HG02642 (cell line): ENCODE results near the gene SLC25A11.
"Not testable (repeated sequence)": the region's sequence is repeated elsewhere in the genome, so short reads cannot be mapped to it uniquely, and the experiment has no call there.

Experiments
- ATAC-seq: cut with Tn5 transposase; IDR thresholded peaks from one replicate; pipeline ENCODE4 v1.9.1; 2021; ENCODE audit warnings: mild to moderate bottlenecking; ENCODE audit not compliant: unreplicated experiment, poor library complexity

SLC25A11 gene

GRCh38 chr17:4921320-4921719 lies 18.5 kb downstream of the SLC25A11 start:
- no peak for ATAC-seq

GRCh38 chr17:4920351-4921048 lies 19.3 kb downstream of the SLC25A11 start:
- no peak for ATAC-seq

DNA sequence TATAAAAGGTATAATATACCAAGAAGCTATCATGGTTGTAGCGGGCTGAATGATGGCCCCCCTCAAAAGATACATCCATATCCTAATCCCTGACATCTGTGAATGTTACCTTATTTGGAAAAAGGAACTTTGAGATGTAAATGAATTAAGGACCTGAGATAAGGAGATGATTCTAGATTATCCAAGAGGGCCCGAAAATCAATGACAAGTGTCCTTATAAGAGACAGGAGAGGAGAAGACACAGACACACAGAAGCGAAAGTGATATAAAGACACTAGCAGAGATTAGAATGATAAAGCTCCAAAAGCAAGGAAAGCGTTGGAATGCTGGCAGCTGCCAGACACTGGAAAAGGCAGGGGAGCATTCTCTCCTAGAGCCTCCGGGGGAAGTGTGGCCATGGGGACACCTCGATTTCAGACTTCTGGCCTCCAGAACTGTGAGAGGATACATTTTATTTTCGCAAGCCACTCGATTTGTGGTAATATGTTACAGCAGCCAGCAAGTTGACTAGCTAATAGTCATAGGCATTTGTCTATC lies 20.3 kb downstream of the SLC25A11 start:
- ATAC-seq: no peak

GRCh38 chr17:4914551-4914950 lies 25.3 kb downstream of the SLC25A11 start:
- not testable (repeated sequence) for ATAC-seq

GRCh38 chr17:4913994-4914393 lies 25.9 kb downstream of the SLC25A11 start:
- ATAC-seq: no peak

- ATAC-seq: peak; percentile 64
Observed at GRCh38 chr17:4908711-4909496, 30.9 kb downstream of the SLC25A11 start.

GRCh38 chr17:4908301-4908700 lies 31.5 kb downstream of the SLC25A11 start:
- ATAC-seq: no peak

DNA sequence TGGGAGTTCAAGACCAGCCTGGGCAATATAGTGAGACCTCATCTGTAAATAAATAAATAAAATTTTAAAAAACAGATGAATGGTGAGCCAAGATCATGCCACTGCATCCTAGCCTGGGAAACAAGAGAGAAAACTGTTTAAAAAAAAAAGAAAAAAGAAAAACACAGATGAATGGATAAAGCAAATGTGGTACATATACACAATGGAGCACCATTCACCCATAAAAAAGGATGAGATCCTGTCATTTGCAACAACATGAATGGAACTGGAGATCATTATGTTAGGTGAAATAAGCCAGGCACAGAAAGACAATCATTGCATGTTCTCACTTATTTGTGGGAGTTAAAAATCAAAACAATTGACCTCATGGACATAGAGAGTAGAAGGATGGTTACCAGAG lies 33.2 kb downstream of the SLC25A11 start:
- not testable (repeated sequence) for ATAC-seq

DNA sequence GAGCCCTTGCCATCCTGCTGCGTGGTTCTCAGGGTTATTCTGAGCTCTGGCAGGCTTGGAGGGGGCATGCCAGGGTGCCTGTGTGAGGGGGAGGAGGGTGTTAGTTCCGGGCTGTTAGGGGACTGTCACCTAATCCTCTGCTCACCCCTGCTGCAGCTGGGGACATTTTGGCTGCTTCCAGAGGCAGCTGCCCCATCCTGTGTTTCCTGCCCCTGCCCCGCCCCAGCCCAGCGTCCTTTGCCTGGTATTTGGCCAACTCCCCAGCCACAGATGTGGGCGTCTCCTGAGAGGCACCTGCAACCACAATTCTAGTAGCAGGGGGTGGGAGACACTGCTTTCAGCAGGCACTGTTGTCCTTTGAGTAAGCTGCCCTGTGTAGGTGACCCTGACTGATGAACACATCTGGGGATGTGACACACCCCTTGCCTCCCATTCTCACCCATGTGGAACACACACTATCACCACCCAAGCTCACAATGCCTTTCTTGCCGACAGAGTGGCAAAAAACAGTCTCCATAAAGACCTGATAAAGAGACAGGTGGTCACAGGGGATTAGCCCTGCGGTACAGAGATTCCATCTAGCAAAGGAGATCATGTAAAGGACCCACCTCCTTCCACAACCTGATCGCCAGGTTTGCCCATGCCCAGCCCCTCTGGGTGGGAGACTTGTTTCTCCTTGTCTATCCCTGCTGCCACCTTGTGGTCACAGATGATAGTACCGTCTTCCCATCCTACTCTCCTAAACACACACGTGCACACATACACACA lies 36.6 kb downstream of the SLC25A11 start, which contains the start of gene CHRNE:
TSS of gene CHRNE (minus strand) at position 48 of the 768 bp plus-strand sequence. CDS start at position 13, 35 bp downstream.
- no peak for ATAC-seq

- ATAC-seq: no peak
Observed at GRCh38 chr17:4902540-4902939, 37.3 kb downstream of the SLC25A11 start.

GRCh38 chr17:4901648-4902344 lies 38.0 kb downstream of the SLC25A11 start:
- no peak for ATAC-seq

DNA sequence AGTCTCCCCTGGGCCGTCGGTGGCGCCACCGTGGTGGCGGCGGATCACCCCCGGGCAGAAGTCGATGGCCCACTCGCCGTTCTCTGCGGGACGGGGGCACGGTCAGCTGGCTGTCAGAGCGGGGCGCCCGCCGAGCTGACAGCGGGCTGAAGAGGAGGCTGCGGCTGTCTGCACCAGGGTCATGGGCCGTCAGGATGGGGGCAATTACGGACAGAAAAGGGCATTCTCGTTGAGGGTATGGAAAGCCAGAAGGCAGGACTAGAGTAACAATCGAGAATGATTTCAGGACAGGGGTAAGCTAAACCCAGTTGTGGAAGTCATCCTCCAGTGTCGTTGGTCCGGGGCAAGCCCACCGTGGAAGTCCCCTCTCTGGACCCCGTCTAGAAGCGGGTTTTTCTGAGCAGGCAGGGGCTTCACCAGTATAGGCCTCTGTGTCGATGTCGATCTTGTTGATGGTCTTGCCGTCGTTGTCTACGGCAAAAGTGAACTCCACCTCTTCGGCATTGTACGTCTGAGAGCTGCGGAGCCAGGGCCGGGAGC lies 38.7 kb downstream of the SLC25A11 start:
- ATAC-seq: no peak

DNA sequence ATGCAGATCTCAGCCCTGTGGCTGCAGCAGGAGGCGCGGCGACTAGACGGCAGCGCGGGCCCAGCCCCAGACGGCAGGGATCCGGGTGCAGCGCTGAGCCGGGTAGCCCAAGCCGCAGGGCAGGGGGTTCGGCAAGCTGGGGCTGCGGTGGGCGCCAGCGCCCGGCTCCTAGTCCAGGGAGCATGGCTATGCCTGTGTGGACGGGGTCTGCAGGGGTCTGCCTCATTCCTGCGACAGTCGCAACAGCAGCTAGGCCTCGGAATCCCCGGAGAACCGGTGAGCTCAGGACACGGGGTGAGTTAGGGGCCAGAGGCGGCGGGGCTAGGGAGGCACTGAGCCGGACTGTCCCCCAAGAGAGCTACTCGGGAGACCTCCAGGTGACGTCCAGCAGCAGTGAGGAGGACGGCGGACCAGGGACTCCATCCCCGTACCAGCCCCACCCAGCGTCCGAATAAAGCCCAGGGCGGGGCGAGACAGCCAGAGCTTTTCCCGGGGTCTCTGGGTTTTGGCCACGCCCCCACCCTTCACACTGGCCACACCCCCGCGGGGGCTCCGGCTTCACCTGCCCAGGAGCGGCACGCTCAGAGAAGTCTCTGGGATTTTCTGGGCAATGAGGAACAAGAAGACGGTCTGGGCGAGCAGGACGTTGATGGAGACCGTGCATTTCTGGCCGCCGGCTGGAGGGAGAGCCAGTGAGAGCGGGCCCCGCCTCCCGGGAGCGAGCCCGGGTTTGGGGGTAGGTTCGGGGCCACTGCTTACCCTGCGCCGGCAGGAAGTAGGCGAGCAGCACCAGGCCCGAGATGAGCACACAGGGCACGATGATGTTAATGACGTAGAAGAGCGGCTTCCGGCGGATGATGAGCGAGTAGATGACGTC lies 39.4 kb downstream of the SLC25A11 start:
- no peak for ATAC-seq

GRCh38 chr17:4899341-4900230 lies 40.3 kb downstream of the SLC25A11 start, which contains the start of gene C17orf107:
TSS of gene C17orf107 (plus strand) at chr17:4899536. CDS start at chr17:4899763, 227 bp downstream.
- ATAC-seq: peak; percentile 60

DNA sequence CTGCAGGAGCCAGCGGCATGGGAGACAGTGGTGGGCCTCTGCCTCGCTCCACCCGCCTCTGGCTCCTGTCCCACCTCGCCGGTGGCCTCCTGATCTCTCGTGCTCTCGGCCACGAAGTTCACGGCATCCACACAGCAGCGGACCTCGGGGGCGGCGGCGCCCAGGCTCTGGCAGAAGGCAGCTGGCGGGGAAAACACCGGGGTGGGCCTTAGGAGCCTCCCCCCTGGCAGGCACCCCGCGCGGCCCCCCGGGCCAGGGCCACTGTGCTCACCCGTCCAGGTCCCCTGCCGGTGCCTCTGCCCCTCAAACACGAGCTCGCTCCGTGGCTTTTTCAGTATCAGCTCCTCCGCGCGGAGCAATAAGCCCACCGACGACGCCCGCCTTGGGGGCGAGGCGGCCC lies 40.9 kb downstream of the SLC25A11 start:
- no peak for ATAC-seq

- no peak for ATAC-seq
Observed at GRCh38 chr17:4898351-4898750, 41.5 kb downstream of the SLC25A11 start.

- ATAC-seq: no peak
Observed at GRCh38 chr17:4897785-4898184, 42.1 kb downstream of the SLC25A11 start.
